Ammon's horn (tissue), 1 donor: Measurements from ENCODE around the gene NXPH3.

Source experiments
- DNase-seq: peaks from one replicate; pipeline ENCODE4 v3.0.0-alpha.2; 2016; ENCODE audit warnings: low spot score

The NXPH3 gene

DNA sequence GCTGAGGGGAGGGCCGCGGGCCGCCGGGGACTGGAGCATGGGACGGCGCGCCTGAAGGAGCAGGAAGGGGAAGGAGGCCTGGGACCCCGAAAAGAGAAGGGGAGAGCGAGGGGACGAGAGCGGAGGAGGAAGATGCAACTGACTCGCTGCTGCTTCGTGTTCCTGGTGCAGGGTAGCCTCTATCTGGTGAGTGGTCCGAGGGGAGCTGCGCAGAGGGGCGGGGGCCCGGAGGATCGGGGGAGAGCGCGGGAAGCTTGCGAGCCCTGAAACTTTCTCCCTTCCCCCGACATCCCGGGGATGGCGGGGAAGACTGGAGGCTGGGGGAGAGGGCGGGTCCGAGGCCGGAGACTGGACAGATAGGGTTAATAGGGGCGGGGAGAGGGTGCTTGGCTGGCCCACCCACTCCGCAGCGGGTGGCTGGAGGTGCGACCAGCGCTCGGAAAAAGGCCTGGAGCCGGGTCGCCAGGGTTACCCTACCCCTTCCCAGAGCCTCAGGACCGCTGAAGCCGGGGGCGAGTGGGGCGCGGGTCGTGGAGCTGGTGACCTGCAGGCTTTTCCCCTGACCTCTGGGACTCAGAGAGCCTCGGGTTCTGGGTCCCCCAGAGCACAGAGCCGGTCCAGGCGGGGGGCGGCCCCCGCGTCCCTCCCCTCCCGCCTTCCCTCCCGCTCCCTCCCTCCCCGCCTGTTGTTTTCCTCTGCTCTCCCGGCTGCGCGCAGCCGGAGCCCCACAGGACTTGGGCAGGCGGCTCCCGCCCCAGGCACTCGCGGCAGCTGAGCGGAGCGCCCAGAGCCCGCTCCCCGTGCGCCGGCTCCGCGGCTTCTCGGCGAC is 631 bp downstream of the NXPH3 start:
- DNase-seq = no peak

DNA sequence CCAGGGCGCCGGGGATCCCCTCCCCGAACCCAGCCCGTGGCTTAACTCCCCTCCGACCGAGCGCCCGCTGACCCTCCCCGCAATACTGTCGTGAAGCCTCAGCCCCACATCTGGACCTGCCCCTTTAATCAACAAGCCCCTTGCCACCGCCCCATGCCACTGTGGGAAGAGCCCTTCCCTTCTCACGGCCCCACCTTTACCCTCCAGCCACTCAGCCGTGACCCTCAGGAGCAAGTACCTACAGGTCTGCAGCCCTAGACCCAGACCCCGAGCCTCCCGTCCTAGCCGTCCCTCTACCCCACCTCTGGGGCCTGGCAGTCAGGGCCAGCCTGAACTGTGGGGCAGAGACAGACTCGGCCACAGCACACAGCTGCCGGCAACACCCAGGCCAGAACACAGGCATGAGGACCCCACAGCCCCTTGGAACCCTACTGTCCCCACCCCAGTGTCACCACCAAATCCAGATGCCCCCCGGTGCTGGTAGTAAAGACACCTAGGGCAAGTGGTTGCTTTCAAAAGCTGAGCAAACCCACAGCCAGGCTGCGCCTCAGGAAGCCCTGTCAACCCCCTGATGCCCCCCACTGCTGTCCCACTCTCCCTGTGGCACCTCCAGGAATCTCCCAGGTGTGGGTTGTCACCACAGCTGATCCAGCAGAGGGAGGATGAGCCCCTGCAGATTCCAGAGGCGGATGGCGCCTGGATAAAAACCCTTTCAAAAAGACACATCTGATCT is 1.4 kb downstream of the NXPH3 start:
- no peak for DNase-seq

DNA sequence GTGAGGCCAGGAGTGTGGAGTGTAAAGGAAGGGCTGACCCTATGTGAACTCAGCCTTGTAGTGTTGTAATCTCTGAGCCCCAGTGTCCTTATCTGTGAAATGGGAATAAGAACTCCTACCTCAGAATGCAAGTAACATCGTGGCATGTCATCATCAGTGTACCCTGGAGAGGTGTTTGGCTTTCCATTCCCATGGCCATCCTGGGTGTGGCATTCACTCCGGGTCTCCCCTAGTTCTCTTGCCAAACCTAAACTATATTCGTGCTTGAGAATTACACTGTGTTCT is 1.9 kb downstream of the NXPH3 start:
- DNase-seq = no peak

DNA sequence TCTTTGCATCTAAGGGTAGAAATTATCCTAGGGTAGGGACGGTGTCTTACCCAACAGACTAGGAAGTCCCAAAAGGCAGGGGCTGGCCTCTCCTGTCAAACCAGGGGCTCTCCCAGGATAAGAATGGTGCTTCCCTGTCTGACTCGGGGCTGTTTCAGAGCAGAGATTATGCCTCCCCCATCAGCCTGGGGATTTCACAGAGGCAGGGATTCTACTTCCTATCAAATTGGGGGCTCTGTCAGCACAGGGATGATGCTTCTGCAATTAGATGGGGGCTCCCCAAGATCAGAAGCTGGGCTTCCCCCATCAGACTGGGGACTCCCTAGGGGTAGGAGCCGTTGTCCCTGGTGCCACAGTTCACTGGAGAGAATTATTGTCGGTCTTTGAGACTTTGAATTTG is 2.3 kb downstream of the NXPH3 start:
- no peak for DNase-seq

DNA sequence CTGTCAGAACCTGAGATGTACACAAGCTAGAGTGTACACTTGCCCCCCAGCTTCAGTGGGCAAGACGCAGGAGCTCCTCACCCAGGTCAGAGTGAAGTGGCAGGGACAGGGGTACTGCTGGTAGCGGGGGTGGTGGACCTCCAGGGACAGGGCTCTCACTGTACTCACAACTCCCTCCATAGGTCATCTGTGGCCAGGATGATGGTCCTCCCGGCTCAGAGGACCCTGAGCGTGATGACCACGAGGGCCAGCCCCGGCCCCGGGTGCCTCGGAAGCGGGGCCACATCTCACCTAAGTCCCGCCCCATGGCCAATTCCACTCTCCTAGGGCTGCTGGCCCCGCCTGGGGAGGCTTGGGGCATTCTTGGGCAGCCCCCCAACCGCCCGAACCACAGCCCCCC is 2.7 kb downstream of the NXPH3 start:
- DNase-seq = no peak

DNA sequence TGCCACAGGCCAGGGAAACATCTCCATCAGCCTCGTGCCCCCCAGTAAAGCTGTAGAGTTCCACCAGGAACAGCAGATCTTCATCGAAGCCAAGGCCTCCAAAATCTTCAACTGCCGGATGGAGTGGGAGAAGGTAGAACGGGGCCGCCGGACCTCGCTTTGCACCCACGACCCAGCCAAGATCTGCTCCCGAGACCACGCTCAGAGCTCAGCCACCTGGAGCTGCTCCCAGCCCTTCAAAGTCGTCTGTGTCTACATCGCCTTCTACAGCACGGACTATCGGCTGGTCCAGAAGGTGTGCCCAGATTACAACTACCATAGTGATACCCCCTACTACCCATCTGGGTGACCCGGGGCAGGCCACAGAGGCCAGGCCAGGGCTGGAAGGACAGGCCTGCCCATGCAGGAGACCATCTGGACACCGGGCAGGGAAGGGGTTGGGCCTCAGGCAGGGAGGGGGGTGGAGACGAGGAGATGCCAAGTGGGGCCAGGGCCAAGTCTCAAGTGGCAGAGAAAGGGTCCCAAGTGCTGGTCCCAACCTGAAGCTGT is 3.4 kb downstream of the NXPH3 start:
- no peak for DNase-seq

DNA sequence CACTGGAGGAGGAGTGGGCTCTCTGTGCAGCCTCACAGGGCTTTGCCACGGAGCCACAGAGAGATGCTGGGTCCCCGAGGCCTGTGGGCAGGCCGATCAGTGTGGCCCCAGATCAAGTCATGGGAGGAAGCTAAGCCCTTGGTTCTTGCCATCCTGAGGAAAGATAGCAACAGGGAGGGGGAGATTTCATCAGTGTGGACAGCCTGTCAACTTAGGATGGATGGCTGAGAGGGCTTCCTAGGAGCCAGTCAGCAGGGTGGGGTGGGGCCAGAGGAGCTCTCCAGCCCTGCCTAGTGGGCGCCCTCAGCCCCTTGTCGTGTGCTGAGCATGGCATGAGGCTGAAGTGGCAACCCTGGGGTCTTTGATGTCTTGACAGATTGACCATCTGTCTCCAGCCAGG is 3.9 kb downstream of the NXPH3 start:
- DNase-seq = no peak

DNA sequence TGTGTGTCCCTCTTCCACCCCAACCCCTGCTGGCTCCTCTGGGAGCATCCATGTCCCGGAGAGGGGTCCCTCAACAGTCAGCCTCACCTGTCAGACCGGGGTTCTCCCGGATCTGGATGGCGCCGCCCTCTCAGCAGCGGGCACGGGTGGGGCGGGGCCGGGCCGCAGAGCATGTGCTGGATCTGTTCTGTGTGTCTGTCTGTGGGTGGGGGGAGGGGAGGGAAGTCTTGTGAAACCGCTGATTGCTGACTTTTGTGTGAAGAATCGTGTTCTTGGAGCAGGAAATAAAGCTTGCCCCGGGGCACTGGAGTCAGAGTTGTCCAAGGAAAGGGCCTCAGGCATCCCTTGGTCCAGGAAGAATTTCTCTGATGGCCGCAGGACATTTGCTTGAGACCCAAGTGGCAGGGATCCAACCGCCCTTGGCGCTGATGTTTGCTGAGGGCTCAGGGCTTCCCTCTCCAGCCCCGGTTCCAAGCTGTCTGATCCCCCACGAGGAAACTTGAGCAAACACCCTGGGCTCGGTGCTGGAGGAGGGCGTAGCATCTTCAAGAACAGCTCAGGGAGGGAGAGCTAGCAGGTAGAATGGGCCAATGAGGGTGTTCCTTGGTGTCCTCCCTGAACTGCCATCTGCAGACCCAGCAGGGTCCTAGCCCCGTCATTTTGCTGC is 4.5 kb downstream of the NXPH3 start:
- no peak for DNase-seq

DNA sequence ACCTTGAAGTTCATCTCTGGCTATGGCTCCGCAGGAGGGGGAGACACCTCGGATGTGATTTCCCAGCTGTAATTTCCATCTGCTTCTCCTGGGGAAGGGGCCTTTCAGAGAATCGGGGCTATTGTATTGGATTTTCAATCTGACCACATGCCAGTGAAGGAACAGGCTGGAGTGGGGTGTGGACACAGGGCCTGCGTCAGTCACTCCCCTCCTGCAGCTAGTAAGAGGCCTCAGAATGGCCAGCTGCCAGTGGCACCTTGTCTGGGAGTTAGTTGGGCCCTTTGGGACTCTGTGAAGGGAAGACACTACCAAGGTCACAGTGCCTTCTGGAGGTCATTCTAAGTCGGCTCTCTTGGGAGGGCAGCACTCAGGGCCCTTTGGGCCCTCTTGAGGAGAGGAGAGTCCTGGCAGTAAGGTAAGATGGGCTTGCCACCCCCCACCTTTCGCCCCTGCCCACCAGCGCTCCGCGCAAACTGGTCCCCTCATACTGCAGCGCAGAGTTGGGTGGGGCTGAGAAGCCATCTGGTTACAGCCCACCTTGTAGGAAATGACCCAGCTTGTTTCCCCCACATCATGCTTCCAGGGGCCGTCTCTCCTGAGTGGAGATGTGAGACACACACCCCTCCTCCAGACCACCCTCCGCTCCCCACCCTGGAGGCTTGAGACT is 5.4 kb downstream of the NXPH3 start:
- DNase-seq = no peak

DNA sequence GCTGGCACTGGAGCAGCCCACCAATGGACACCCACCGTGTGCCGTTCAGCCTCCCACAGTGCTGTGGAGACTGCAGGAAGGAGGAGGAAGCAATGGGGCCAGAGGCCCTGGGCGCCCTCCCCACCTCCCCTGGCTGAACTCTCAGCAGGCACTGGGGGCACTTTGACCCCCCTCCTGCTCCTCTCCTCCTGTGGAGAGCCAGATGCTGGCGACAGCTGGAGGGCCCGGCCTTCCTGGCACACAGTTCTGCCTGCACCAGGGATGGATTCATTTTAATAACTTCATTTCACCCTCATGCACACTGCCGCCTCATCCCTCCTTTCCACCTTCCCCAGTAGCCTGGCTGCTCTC is 6.0 kb downstream of the NXPH3 start:
- no peak for DNase-seq

DNA sequence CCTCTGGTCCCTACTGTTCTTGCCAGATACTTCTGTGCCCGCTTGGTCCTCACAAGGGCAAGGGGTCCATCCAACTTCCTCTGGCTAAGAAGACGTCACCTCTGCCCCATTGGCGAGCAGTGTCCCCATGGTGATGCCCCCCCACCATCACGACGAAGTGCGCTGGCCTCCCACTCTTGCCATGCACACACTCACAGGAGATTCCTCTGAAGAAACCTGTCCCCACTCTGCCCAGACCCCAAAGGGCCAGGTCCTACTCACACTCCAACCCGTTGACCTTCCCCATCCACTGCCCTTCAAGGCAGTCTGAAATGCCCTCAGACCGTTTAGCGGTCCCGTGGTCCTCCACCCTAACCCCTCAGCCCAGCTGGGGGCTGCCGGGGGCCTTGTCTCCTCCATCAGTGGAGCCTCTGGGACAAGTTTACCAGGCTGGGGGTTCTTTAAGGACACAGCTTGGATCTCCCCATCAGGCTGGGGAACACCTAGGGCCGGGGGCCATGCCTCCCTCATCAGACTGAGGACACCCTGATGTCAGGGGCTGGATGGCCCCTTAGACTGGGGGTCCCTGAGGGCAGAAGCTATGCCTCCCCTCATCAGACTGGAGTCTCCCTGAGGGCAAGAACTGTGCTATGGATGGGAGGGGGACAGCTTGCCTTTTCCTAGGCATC is 6.5 kb downstream of the NXPH3 start:
- no peak for DNase-seq

DNA sequence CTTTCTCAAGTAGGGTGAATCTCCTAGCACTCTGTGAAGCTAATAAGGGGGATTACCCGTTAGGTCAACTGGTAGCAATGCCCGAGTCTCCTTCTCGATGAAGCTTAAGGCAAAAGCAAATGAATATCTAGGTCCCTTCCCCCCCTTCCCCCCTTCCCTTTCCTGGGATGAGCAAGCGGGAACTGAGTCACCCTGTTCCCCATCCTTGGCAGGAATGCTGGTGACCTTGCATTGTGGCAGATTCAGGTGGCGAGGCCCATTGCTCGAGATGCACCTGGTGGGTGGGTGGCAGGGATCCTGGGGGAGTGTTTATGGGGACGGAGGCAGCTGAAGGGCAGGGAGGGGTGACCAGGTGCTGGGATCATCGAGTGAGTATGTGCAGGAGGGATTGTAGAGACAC is 7.1 kb downstream of the NXPH3 start:
- DNase-seq = no peak

DNA sequence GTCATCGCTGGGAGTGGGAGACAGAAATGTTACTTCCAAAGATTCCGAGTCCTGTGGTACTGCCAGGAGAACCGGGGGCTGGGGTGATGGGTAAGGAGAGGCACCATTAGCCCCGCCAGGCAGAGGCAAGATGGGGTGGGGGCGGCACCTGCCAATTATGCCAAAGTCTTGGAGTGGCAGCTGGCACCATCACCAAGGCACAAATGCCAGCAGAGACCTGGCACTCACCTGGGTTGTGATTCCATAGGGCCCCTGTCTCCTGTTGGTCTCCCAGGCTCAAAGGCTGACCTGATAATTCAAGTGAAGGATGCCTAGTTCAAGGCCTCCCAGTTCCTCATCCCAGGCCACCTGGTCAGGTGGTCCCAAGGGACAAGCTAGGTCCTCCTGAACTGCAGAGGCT is 7.6 kb downstream of the NXPH3 start:
- no peak for DNase-seq

DNA sequence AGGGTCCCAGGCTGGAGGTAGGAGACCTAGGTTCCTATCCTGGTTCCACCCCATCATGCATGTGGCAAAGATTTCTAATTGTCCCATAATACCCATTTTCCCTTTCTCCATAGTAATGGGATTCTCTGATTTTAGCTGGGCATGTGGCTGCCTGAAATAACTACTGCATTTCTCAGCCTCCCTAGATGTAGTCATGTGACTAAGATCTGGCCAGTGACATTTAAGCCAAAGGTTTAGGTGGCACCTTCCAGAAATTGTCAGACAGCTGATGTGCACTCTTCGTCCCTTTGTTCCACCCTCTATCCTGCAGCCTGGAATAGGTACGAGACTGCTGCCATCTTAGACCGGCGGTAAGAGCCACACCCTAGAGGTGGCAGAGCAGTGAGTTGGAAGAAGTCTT is 8.2 kb downstream of the NXPH3 start:
- DNase-seq = no peak

DNA sequence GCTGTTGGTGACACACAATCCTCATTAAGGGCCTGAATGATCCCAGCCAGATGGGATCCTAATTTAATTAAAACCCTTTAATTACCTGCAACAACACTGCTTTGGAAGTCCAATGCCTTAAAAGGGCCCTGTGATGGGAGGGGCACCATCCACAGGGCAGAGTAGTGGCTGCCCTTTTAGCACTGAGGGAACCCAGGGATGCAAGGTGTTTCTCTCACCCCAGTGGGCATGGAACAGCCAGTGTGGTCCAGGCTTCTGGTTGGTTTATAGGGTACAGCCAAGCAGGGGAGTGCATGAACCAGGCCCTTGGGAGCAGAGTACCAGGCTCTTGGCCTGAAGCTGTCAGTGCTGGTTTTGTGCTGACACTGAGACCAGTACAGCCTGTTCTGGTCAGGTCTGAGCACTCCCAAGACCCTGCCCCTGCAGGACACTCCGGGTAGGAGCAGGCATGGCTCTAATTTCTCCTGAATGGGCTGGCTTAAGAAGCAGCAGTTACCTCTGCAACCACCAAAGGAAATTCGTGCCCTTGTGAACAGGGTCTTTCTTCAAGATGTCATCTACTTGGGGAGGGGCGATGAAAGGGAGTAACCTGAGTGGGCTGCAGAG is 9.9 kb downstream of the NXPH3 start:
- no peak for DNase-seq

DNA sequence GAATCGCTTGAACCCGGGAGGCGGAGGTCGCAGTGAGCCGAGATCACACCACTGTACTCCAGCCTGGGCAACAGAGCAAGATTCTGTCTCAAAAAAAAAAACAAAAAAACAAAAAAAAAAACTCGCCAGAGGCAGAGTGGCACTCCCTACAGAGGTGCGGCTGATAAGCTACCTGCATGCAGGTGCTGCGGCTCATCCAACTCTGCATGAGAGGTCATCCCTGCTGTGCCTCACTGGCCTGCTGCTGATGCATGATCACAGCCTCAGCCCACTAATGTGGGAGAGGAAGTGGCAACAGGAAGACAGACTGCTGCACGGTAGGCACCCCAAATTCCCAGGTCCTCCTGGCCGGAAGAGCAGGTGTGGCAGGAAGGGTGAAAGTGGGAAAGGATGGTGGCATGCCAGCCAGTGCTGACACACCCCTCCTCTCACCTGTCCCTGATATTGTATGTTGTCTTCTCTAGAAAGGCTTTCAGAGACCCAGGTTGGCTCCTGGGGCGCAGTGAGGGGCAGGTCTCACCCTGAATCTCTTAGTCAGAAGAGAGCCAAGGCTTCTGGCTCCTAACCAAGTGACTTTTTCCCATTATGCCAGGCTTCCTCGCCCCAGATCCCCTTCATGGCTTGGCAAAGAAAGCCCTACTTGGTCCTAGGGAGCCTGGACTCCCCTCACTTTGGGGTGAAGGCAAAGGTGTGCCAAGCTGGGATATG is 11.8 kb downstream of the NXPH3 start:
- no peak for DNase-seq

DNA sequence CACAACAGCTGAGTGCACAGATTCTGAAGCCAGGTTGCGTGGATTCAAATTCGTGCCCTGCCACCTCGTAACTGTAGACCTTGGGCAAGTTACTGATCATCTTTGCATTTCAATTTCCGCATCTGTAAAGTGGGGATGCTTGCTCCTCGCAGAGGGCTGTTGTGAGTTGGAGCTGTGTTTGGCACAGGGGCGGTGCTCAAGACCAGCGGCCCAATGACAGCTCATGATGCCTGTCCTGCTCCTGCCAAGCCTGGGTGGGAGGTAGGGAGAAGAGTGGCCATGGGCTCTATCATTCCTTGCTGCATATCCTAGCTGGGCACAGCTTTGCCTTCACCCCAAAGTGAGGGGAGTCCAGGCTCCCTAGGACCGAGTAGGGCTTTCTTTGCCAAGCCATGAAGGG is 12.6 kb downstream of the NXPH3 start:
- no peak for DNase-seq

DNA sequence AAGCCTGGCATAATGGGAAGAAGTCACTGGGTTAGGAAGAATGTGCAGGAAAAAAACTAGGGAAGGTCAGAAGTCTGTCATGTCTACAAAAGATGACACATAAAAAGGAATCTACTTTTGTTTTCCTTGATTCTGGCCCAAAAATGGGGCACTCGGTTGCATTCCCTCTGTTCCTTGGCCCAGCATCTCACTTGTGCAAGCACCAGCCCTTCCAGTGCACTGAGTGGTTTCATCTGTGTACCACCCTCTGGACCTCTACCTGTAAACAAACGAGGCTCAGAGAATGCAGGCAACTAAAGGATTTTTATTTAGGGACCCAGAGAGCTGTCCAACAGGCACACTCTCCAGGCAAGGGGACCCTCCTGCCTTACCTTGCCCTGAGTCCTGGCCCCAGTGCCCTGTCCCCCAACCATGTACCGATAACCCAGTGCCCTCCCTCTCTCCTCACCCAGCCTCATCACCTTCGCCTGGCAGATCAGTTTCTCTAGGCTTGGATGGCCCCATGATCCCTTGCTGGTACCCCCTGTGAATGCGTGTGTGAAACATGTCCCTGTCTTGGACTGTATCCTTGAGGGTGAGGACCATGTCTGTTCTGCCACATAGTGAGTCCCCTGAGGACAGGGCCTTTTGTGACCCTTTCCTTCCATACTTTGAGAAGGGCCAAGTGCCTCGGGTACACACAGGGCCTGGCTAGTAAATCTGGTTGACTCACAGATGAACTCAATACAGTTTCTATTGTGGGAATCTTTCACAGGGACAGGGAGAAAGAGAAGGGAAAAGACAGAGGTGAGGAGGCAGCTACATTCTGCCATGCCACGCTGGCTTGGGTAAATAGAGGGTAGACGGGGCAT is 13.3 kb downstream of the NXPH3 start:
- DNase-seq = no peak

DNA sequence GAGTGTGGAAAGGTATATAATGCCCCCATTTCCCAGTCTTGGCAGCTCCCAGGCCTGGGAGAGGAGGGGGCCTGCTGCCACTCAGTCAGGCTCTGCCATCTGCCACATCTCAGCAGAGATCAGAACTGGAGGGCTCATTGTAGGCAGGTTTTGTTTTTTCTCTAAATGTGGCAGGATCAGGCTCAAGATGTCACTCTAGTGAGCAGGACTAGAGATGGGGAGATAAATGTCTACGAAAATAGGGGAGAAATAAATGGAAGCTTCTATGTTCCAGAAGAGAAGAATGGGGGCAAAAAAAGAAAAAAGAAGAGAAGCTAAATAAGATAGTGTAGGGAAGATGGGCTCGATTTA is 13.9 kb downstream of the NXPH3 start:
- no peak for DNase-seq

DNA sequence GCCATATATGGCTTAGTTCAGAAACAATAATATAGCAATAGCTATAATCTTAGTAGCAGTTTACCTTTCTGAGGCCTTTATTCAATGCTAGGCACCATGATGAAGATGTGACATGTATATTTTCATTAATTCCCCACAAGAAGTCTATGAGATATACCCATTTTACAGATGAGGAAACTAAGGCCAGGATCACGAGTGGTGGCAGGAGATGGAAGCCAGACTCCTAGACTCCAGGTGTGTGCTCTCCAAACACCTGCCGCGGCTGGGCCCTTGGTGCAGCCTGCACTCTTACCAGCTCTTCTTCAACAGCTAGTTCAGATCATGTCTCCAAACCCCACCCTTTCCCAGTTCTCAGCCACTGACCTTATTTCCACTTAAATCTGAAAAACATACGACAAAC is 15.2 kb downstream of the NXPH3 start:
- no peak for DNase-seq
